ENCODE data around the gene TDRD6.
A peak's percentile ranks its signal among the peaks of the same experiment; 100 is the strongest.

Gene TDRD6

GRCh38 chr6:46653439-46654195 lies 34.1 kb upstream of the TDRD6 start (continued):
- TF ChIP-seq PRDM10 (tag by site-specific recombination; IDR thresholded peaks at IDR 0.05) (no peak), ZNF202 (tag by site-specific recombination; IDR thresholded peaks at IDR 0.05; ENCODE audit: borderline replicate concordance) (no peak)

GRCh38 chr6:46655803-46656202 lies 31.9 kb upstream of the TDRD6 start:
- no peaks in the 10 kb centered on the region for H3K9me3 ChIP-seq (ENCODE audit: control insufficient read depth, insufficient read depth, low read depth, low read length)
- H3K36me3 ChIP-seq (ENCODE audit: control insufficient read depth in 2 of 2, insufficient read depth in 1 of 2, low read length in 2 of 2): peaks cover 13 to 21% of the 10 kb centered on the region in 2 experiments; a peak in 2 of 3 replicates
- H3K4me3 ChIP-seq (ENCODE audit: low read depth, low read length): no peak overlapping the region
- POLR2A ChIA-PET: interaction anchor here (0.7 kb wide), 2 partner anchors 321 to 584 kb away, joined by 5 to 6 read pairs; no protein-coding TSS in a partner anchor
- H3K27ac ChIP-seq (ENCODE audit: extremely low read depth, low read depth, low read length): no peak overlapping the region
- CTCF ChIA-PET: interaction anchor here (0.5 to 1.5 kb wide), 18 partner anchors 9 to 469 kb away, joined by 3 to 8 read pairs (median 4); no protein-coding TSS in a partner anchor
- H3K4me1 ChIP-seq (ENCODE audit: control insufficient read depth, insufficient read depth, low read length): peaks cover 7% of the 10 kb centered on the region; the same call in 1 of the 2 replicates
- TF ChIP-seq RBAK (tag by site-specific recombination; IDR thresholded peaks at IDR 0.05) (no peak), ZNF18 (tag by site-specific recombination; IDR thresholded peaks at IDR 0.05) (no peak), MZF1 (tag by site-specific recombination; IDR thresholded peaks at IDR 0.05; ENCODE audit: borderline replicate concordance) (0 out of 2 replicates have a peak, but pooled peaks have one; percentile 21), ZNF654 (tag by site-specific recombination; IDR thresholded peaks at IDR 0.05; ENCODE audit: low read depth) (no peak; the same call in 1 of the 2 replicates), ZNF19 (tag by site-specific recombination; IDR thresholded peaks at IDR 0.05; ENCODE audit: low read depth) (0 out of 2 replicates have a peak, but pooled peaks have one; percentile 73), ZIC2 (tag by site-specific recombination; IDR thresholded peaks at IDR 0.05) (no peak), ZNF843 (tag by site-specific recombination; IDR thresholded peaks at IDR 0.05) (no peak), ZNF660 (tag by site-specific recombination; IDR thresholded peaks at IDR 0.05) (peak; percentile 83), ZBTB11 (tag by site-specific recombination; conservative IDR thresholded peaks at IDR 0.05; ENCODE audit: low read depth) (0 out of 2 replicates have a peak, but pooled peaks have one; percentile 10), REST (tag by site-specific recombination; IDR thresholded peaks at IDR 0.05) (no peak), ZSCAN5A (tag by site-specific recombination; IDR thresholded peaks at IDR 0.05) (no peak), ZNF585B (tag by site-specific recombination; IDR thresholded peaks at IDR 0.05) (no peak), ZNF433 (tag by site-specific recombination; IDR thresholded peaks at IDR 0.05; ENCODE audit: low read depth) (no peak), ZBTB44 (tag by site-specific recombination; IDR thresholded peaks at IDR 0.05) (no peak), ZNF560 (tag by site-specific recombination; IDR thresholded peaks at IDR 0.05; ENCODE audit: borderline replicate concordance) (no peak), YY1 (tag by site-specific recombination; IDR thresholded peaks at IDR 0.05) (no peak)

Measured in HEK293 (cell line).